Endothelial cell of umbilical vein (primary cell): ENCODE data around the gene KLF3.

Source experiments
- CTCF ChIP-seq, 2 donors: IDR thresholded peaks; 1 replicate in 1 of 2; 2 replicates in 1 of 2; pipeline ENCODE4 v1.5.1; 2011; ENCODE audit warnings: low read length in 2 of 2, mild to moderate bottlenecking in 2 of 2, moderate library complexity in 2 of 2, control low read depth in 1 of 2, inconsistent platforms in 1 of 2, low read depth in 1 of 2; ENCODE audit not compliant: insufficient read depth in 1 of 2; ENCODE audit errors: extremely low read depth in 1 of 2
- EZH2 ChIP-seq: IDR thresholded peaks from 2 replicates; pipeline ENCODE4 v1.6.1; 2012; ENCODE audit warnings: borderline replicate concordance, low read depth, mild to moderate bottlenecking, moderate library complexity, low read length, inconsistent platforms; ENCODE audit not compliant: severe bottlenecking
- JUN ChIP-seq: IDR thresholded peaks from 2 replicates; pipeline ENCODE4 v1.6.1; 2011; ENCODE audit warnings: borderline replicate concordance, low read depth; ENCODE audit not compliant: insufficient read length, insufficient read depth
- MAX ChIP-seq: IDR thresholded peaks from 2 replicates; pipeline ENCODE4 v1.6.1; 2011; ENCODE audit not compliant: insufficient read depth, insufficient read length
- MYC ChIP-seq: IDR thresholded peaks from one replicate; pipeline ENCODE4 v1.6.1; 2011; ENCODE audit warnings: mild to moderate bottlenecking, low read depth, low read length
- POLR2A ChIP-seq: IDR thresholded peaks from 2 replicates; pipeline ENCODE4 v1.6.1; 2012; ENCODE audit warnings: low read depth, mild to moderate bottlenecking, control low read depth, low read length
- POLR2AphosphoS5 ChIP-seq: IDR thresholded peaks from 2 replicates; pipeline ENCODE4 v1.6.1; 2012; ENCODE audit warnings: low read depth, mild to moderate bottlenecking, control low read depth, low read length, moderate library complexity; ENCODE audit not compliant: insufficient read depth

GRCh38 chr4:38621028-38621684, 42.8 kb upstream of the KLF3 start:
- TF ChIP-seq CTCF (IDR thresholded peaks at IDR 0.05; ENCODE audit: extremely low read depth in 1 of 2, insufficient read depth in 1 of 2, low read depth in 1 of 2, low read length in 2 of 2) = no peak
- TF ChIP-seq POLR2AphosphoS5 = no peak
- no peak for TF ChIP-seq POLR2A
- TF ChIP-seq MYC = no peak
- TF ChIP-seq EZH2 = no peak
- no peak for TF ChIP-seq MAX
- TF ChIP-seq JUN = no peak
